Activated CD8-positive, alpha-beta memory T cell treated with anti-CD3 and anti-CD28 coated beads, Interleukin-2, amount 50 U/mL, for 48 hours (primary cell): Measurements from ENCODE around the gene IZUMO2.

Experiments
- DNase-seq: peaks from one replicate; pipeline ENCODE4 v3.0.0-alpha.2; 2020

Gene IZUMO2

GRCh38 chr19:50162988-50163387, at the start of gene IZUMO2:
Gene IZUMO2 (minus strand): TSS chr19:50163281. CDS start chr19:50163194, 87 bp downstream.
- no peak for DNase-seq

- DNase-seq: no peak
Measured at GRCh38 chr19:50210425-50210824, 47.3 kb upstream of the IZUMO2 start.

- no peak for DNase-seq
Measured at GRCh38 chr19:50209131-50209530, 46.0 kb upstream of the IZUMO2 start.

- no peak for DNase-seq
Measured at GRCh38 chr19:50207730-50208129, 44.6 kb upstream of the IZUMO2 start.

- no peak for DNase-seq
Measured at GRCh38 chr19:50206191-50206590, 43.1 kb upstream of the IZUMO2 start.

- DNase-seq: no peak
Measured at GRCh38 chr19:50205681-50206138, 42.6 kb upstream of the IZUMO2 start.

GRCh38 chr19:50204811-50205675, 42.0 kb upstream of the IZUMO2 start:
- DNase-seq: no peak

GRCh38 chr19:50204081-50204428, 41.0 kb upstream of the IZUMO2 start:
- no peak for DNase-seq

- DNase-seq: peak; percentile 63
Measured at GRCh38 chr19:50203281-50204080, 40.4 kb upstream of the IZUMO2 start, which contains the start of gene MYH14. Gene MYH14 (plus strand): TSS chr19:50203622. CDS start chr19:50210366, 6,744 bp downstream.

- DNase-seq: no peak
Measured at GRCh38 chr19:50202962-50203280, 39.8 kb upstream of the IZUMO2 start.

- DNase-seq: no peak
Measured at GRCh38 chr19:50202386-50202785, 39.3 kb upstream of the IZUMO2 start.

- DNase-seq: no peak
Measured at GRCh38 chr19:50199259-50199555, 36.1 kb upstream of the IZUMO2 start.

- DNase-seq: no peak
Measured at GRCh38 chr19:50198431-50199258, 35.6 kb upstream of the IZUMO2 start.

- DNase-seq: no peak
Measured at GRCh38 chr19:50197348-50197747, 34.3 kb upstream of the IZUMO2 start.

- no peak for DNase-seq
Measured at GRCh38 chr19:50196322-50196932, 33.3 kb upstream of the IZUMO2 start.

GRCh38 chr19:50195224-50195623, 32.1 kb upstream of the IZUMO2 start:
- DNase-seq: no peak

GRCh38 chr19:50192463-50193211, 29.6 kb upstream of the IZUMO2 start:
- no peak for DNase-seq

GRCh38 chr19:50191216-50191615, 28.1 kb upstream of the IZUMO2 start:
- no peak for DNase-seq

GRCh38 chr19:50190439-50190891, 27.4 kb upstream of the IZUMO2 start:
- DNase-seq: no peak

GRCh38 chr19:50189331-50189730, 26.2 kb upstream of the IZUMO2 start:
- DNase-seq: no peak

GRCh38 chr19:50187937-50188336, 24.9 kb upstream of the IZUMO2 start:
- DNase-seq: no peak

GRCh38 chr19:50184196-50184595, 21.1 kb upstream of the IZUMO2 start:
- no peak for DNase-seq
